ENCODE measurements around the gene DLGAP1. TPM values are rescaled to one million over a fixed set of nuclear protein-coding genes. Genes with fewer than 3 reads are reported as not detected.
"Not testable (repeated sequence)": the region's sequence is repeated elsewhere in the genome, so short reads cannot be mapped to it uniquely, and the experiment has no call there.

DLGAP1 gene
- total and polyA plus RNA-seq, 2 experiments from 2014 or later: 0.13 to 0.22 TPM

- Histone ChIP-seq H3K4me2 (ENCODE audit: unreplicated experiment) (no peak overlapping the region), H3K9me2 (ENCODE audit: insufficient read depth) (no peaks in the 10 kb centered on the region)
Observed at GRCh38 chr18:3480827-3481573, 974.1 kb downstream of the DLGAP1 start.

GRCh38 chr18:3479978-3480509, 975.1 kb downstream of the DLGAP1 start:
- in situ Hi-C loops (cut with MboI): loop anchor here (10.0 kb wide), 1 partner anchor 55 kb away; no protein-coding TSS in a partner anchor
- Histone ChIP-seq H3K9ac (no peak overlapping the region), H3K9me3 (ENCODE audit: low read depth) (no peaks in the 10 kb centered on the region), H3K4me3 (no peak overlapping the region), H3K36me3 (ENCODE audit: low read depth) (no peaks in the 10 kb centered on the region), H3F3A (ENCODE audit: insufficient read depth) (no peaks in the 10 kb centered on the region), H2AFZ (no peak overlapping the region), H3K4me2 (ENCODE audit: unreplicated experiment) (no peak overlapping the region), H3K4me1 (ENCODE audit: insufficient read depth) (no peaks in the 10 kb centered on the region), H3K79me2 (ENCODE audit: insufficient read depth) (no peaks in the 10 kb centered on the region), H3K9me2 (ENCODE audit: insufficient read depth) (no peaks in the 10 kb centered on the region), H3K27ac (no peak overlapping the region), H4K20me1 (ENCODE audit: insufficient read depth) (no peaks in the 10 kb centered on the region), H3K27me3 (replicated peaks; ENCODE audit: insufficient read depth) (no peaks in the 10 kb centered on the region)
- WGBS, 2 experiments (ENCODE audit: low coverage in 1 of 2, low lambda C conversion rate in 2 of 2, missing lambda C conversion rate in 2 of 2): 74% methylated on average over 5 of the region's 5 CpGs
- DNase-seq: no peak
- TF ChIP-seq EZH2phosphoT487 (IDR thresholded peaks at IDR 0.05; ENCODE audit: insufficient read depth, low read depth): no peak
- TF ChIP-seq EZH2 (IDR thresholded peaks at IDR 0.05; ENCODE audit: insufficient read depth, poor library complexity, severe bottlenecking): no peak

More at GRCh38 chr18:3480827-3481573, 974.1 kb downstream of the DLGAP1 start:
- Histone ChIP-seq H4K20me1 (ENCODE audit: insufficient read depth) (no peaks in the 10 kb centered on the region), H3K27ac (no peak overlapping the region), H3F3A (ENCODE audit: insufficient read depth) (no peaks in the 10 kb centered on the region), H3K4me3 (no peak overlapping the region), H3K27me3 (replicated peaks; ENCODE audit: insufficient read depth) (no peaks in the 10 kb centered on the region; the same call in 1 of the 2 replicates), H3K36me3 (ENCODE audit: low read depth) (no peaks in the 10 kb centered on the region), H3K4me1 (ENCODE audit: insufficient read depth) (no peaks in the 10 kb centered on the region), H3K79me2 (ENCODE audit: insufficient read depth) (no peaks in the 10 kb centered on the region), H3K9ac (no peak overlapping the region), H2AFZ (no peak overlapping the region), H3K9me3 (ENCODE audit: low read depth) (no peaks in the 10 kb centered on the region)
- no peak for TF ChIP-seq EZH2 (IDR thresholded peaks at IDR 0.05; ENCODE audit: insufficient read depth, poor library complexity, severe bottlenecking)
- no peak for TF ChIP-seq EZH2phosphoT487 (IDR thresholded peaks at IDR 0.05; ENCODE audit: insufficient read depth, low read depth)
- DNase-seq: no peak
- 96 to 97% methylated on average over 5 of the region's 5 CpGs for WGBS, 2 experiments (ENCODE audit: low coverage in 1 of 2, low lambda C conversion rate in 2 of 2, missing lambda C conversion rate in 2 of 2)
- in situ Hi-C loops (cut with MboI): no loop called here

GRCh38 chr18:3478262-3478978, 976.7 kb downstream of the DLGAP1 start:
- peak; percentile 56 for DNase-seq
- Histone ChIP-seq H4K20me1 (ENCODE audit: insufficient read depth) (no peaks in the 10 kb centered on the region), H3K79me2 (ENCODE audit: insufficient read depth) (no peaks in the 10 kb centered on the region), H3K9me3 (ENCODE audit: low read depth) (no peaks in the 10 kb centered on the region), H3F3A (ENCODE audit: insufficient read depth) (no peaks in the 10 kb centered on the region), H3K9ac (no peak overlapping the region), H3K4me2 (ENCODE audit: unreplicated experiment) (no peak overlapping the region), H3K27me3 (replicated peaks; ENCODE audit: insufficient read depth) (no peaks in the 10 kb centered on the region), H3K27ac (no peak overlapping the region), H3K36me3 (ENCODE audit: low read depth) (no peaks in the 10 kb centered on the region), H3K4me1 (ENCODE audit: insufficient read depth) (no peaks in the 10 kb centered on the region), H2AFZ (no peak overlapping the region), H3K4me3 (no peak overlapping the region), H3K9me2 (ENCODE audit: insufficient read depth) (no peaks in the 10 kb centered on the region)
- in situ Hi-C loops (cut with MboI): loop anchor here (10.0 kb wide), 1 partner anchor 56 kb away; no protein-coding TSS in a partner anchor
- TF ChIP-seq EZH2 (IDR thresholded peaks at IDR 0.05; ENCODE audit: insufficient read depth, poor library complexity, severe bottlenecking) (no peak), EZH2phosphoT487 (IDR thresholded peaks at IDR 0.05; ENCODE audit: insufficient read depth, low read depth) (no peak)
- WGBS, 2 experiments (ENCODE audit: low coverage in 1 of 2, low lambda C conversion rate in 2 of 2, missing lambda C conversion rate in 2 of 2): 85 to 90% methylated on average over 8 of the region's 8 CpGs

- no peaks in the 10 kb centered on the region for H3F3A ChIP-seq (ENCODE audit: insufficient read depth)
- in situ Hi-C loops (cut with MboI): loop anchor here (10.0 kb wide), 1 partner anchor 62 kb away; no protein-coding TSS in a partner anchor
- WGBS, 2 experiments (ENCODE audit: low coverage in 1 of 2, low lambda C conversion rate in 2 of 2, missing lambda C conversion rate in 2 of 2): 81 to 83% methylated on average over 18 of the region's 18 CpGs
- H2AFZ ChIP-seq: no peak overlapping the region
- no peaks in the 10 kb centered on the region for H3K36me3 ChIP-seq (ENCODE audit: low read depth)
- no peaks in the 10 kb centered on the region for H4K20me1 ChIP-seq (ENCODE audit: insufficient read depth)
- H3K27me3 ChIP-seq (replicated peaks; ENCODE audit: insufficient read depth): no peaks in the 10 kb centered on the region
- H3K9ac ChIP-seq: no peak overlapping the region
- H3K9me2 ChIP-seq (ENCODE audit: insufficient read depth): no peaks in the 10 kb centered on the region
- no peak overlapping the region for H3K4me3 ChIP-seq
- no peaks in the 10 kb centered on the region for H3K4me1 ChIP-seq (ENCODE audit: insufficient read depth)
- no peaks in the 10 kb centered on the region for H3K79me2 ChIP-seq (ENCODE audit: insufficient read depth)
- H3K9me3 ChIP-seq (ENCODE audit: low read depth): no peaks in the 10 kb centered on the region
- TF ChIP-seq EZH2 (IDR thresholded peaks at IDR 0.05; ENCODE audit: insufficient read depth, poor library complexity, severe bottlenecking) (no peak), EZH2phosphoT487 (IDR thresholded peaks at IDR 0.05; ENCODE audit: insufficient read depth, low read depth) (no peak)
- no peak overlapping the region for H3K4me2 ChIP-seq (ENCODE audit: unreplicated experiment)
- H3K27ac ChIP-seq: no peak overlapping the region
- DNase-seq: no peak
Observed at GRCh38 chr18:3472681-3473544, 982.2 kb downstream of the DLGAP1 start.

- not testable (repeated sequence) for H3K9ac ChIP-seq; H3K27ac ChIP-seq; H3K27me3 ChIP-seq (replicated peaks; ENCODE audit: insufficient read depth); H3K36me3 ChIP-seq (ENCODE audit: low read depth); H3K4me1 ChIP-seq (ENCODE audit: insufficient read depth); H3K4me3 ChIP-seq; H3K9me2 ChIP-seq (ENCODE audit: insufficient read depth); H3F3A ChIP-seq (ENCODE audit: insufficient read depth); H2AFZ ChIP-seq; H3K79me2 ChIP-seq (ENCODE audit: insufficient read depth); H3K9me3 ChIP-seq (ENCODE audit: low read depth); H4K20me1 ChIP-seq (ENCODE audit: insufficient read depth); DNase-seq; H3K4me2 ChIP-seq (ENCODE audit: unreplicated experiment)
- in situ Hi-C loops (cut with MboI): loop anchor here (10.0 kb wide), 1 partner anchor 63 kb away; no protein-coding TSS in a partner anchor
- 75 to 82% methylated on average over 3 of the region's 3 CpGs for WGBS, 2 experiments (ENCODE audit: low coverage in 1 of 2, low lambda C conversion rate in 2 of 2, missing lambda C conversion rate in 2 of 2)
Observed at GRCh38 chr18:3472121-3472520, 983.0 kb downstream of the DLGAP1 start.
